Ovary (tissue), 9 donors: ENCODE results near the gene COL1A2. TPM values are rescaled to one million over a fixed set of nuclear protein-coding genes. Genes with fewer than 3 reads are reported as not detected.

Source experiments
- DNase-seq, 5 donors: peaks; one replicate each; pipeline ENCODE4 v3.0.0-alpha.2; 2019 to 2020
- H3K27ac ChIP-seq, 2 donors: fragments of 200-600 bp; one replicate each; pipeline versions ENCODE4 v1.5.1 to v1.8.0; 2019 to 2022
- H3K27me3 ChIP-seq: fragments of 200-600 bp; one replicate; pipeline ENCODE4 v1.8.0; 2022
- H3K36me3 ChIP-seq: fragments of 200-600 bp; sonication (generic); one replicate; pipeline ENCODE4 v1.5.1; 2019
- H3K4me1 ChIP-seq: one replicate; pipeline ENCODE4 v1.8.1; 2013; ENCODE audit warnings: mild to moderate bottlenecking, moderate library complexity; ENCODE audit not compliant: insufficient read depth
- H3K4me3 ChIP-seq: fragments of 200-600 bp; sonication (generic); one replicate; pipeline ENCODE4 v1.5.1; 2017
- H3K9me3 ChIP-seq, 2 donors: fragments of 200-600 bp in 1 of 2; sonication (generic) in 1 of 2; one replicate each; pipeline versions ENCODE4 v1.5.1 to v1.8.1; 2013 to 2019; ENCODE audit warnings: mild to moderate bottlenecking in 1 of 2, moderate library complexity in 1 of 2
- CTCF ChIP-seq, 3 donors: fragments of 450-650 bp in 2 of 3; fragments of 200-600 bp in 1 of 3; IDR thresholded peaks; one replicate each; pipeline versions ENCODE4 v1.5.1 to v1.8.0; 2016 to 2022; ENCODE audit warnings: antibody characterized with exemption in 3 of 3, mild to moderate bottlenecking in 1 of 3
- EP300 ChIP-seq: sonication (generic); formaldehyde crosslinking; IDR thresholded peaks from one replicate; pipeline ENCODE4 v1.6.1; 2017; ENCODE audit warnings: antibody characterized with exemption
- POLR2A ChIP-seq: fragments of 450-650 bp; IDR thresholded peaks from one replicate; pipeline ENCODE4 v1.6.1; 2017; ENCODE audit warnings: antibody characterized with exemption, mild to moderate bottlenecking, moderate library complexity
- WGBS, 3 donors: extraction: QIAGEN DNeasy Blood & Tissue Kit in 1 of 3; methylation state at CpG; one replicate each; pipeline versions ENCODE4 v1.1.5 to v1.1.7; 2013 to 2017; 5-methylcytosine and 5-hydroxymethylcytosine counted together
- intact Hi-C, 4 donors: fragments of 100-400 bp; cut with DNase I; formaldehyde crosslinking; loops; one replicate each; pipeline versions ENCODE4 v1.11.0 to v1.15.1; 2022 to 2023
- polyA plus RNA-seq, 2 donors: library from polyadenylated mRNA; stranded (reverse); fragments of 200-250 nt in 1 of 2; fragments of 350-450 nt in 1 of 2; fragmentation: Illumina TruSeq in 1 of 2; extraction: RNeasy Lipid Tissue Mini Kit (QIAGEN cat#74804) in 1 of 2; gene quantifications; one replicate each; pipeline ENCODE4 v1.2.3, GENCODE V29; 2013 to 2014
- total RNA-seq, 7 donors: library from RNA; depleted of rRNA in 2 of 7; stranded (reverse); fragments of >200 nt in 2 of 7; fragmentation: NEBNext Ultra II Directional in 3 of 7; extraction: Animal tissue kit (Norgen Biotek cat#: 25700) in 3 of 7; gene quantifications; one replicate each; pipeline versions ENCODE4 v1.1.0 to v1.2.4, GENCODE V29; 2016 to 2023
- donor health status: DM: no; HTN: no; CAD: no; lungs with moderate emphysema.
- donor health status: DM: no; HTN: no; CAD: no.
- donor health status: Bipolar disorder and iron deficiency.
- donor health status: DM: yes; HTN: yes; CAD: no.
- donor health status: DM: no; HTN: no; CAD: no.
- donor health status: DM: yes; HTN: yes; CAD: no.

The COL1A2 gene
- total and polyA plus RNA-seq, 9 donors = 133 to 2,370 (median 497) TPM

GRCh38 chr7:94420328-94420727, 25.6 kb downstream of the COL1A2 start:
- TF ChIP-seq CTCF (IDR thresholded peaks at IDR 0.05) = no peak
- TF ChIP-seq EP300 = no peak
- no peak for TF ChIP-seq POLR2A
- 41 to 49% (median 48%) methylated on average over 6 of the region's 6 CpGs for whole genome bisulfite sequencing, 3 donors

GRCh38 chr7:94421681-94422080, 27.0 kb downstream of the COL1A2 start:
- H3K36me3 ChIP-seq = no peaks in the 10 kb centered on the region
- TF ChIP-seq CTCF (IDR thresholded peaks at IDR 0.05) (no peak), EP300 (no peak), POLR2A (no peak)
- no peak for DNase-seq
- H3K4me3 ChIP-seq = no peak overlapping the region
- no peak overlapping the region for H3K27ac ChIP-seq
- intact Hi-C loops = no loop called here
- no peaks in the 10 kb centered on the region for H3K9me3 ChIP-seq
- no peaks in the 10 kb centered on the region for H3K27me3 ChIP-seq
- peaks cover 1% of the 10 kb centered on the region for H3K4me1 ChIP-seq
- 39 to 48% (median 48%) methylated on average over 3 of the region's 3 CpGs for WGBS, 3 donors

More at GRCh38 chr7:94420328-94420727, 25.6 kb downstream of the COL1A2 start:
- Histone ChIP-seq H3K4me1 (peaks cover 1% of the 10 kb centered on the region), H3K9me3 (no peaks in the 10 kb centered on the region), H3K27me3 (no peaks in the 10 kb centered on the region), H3K4me3 (no peak overlapping the region), H3K36me3 (no peaks in the 10 kb centered on the region), H3K27ac (peak overlapping the region in 1 of 2 donors; percentile 16)
- intact Hi-C loops = no loop called here
- no peak for DNase-seq

GRCh38 chr7:94422136-94422535, 27.4 kb downstream of the COL1A2 start:
- 30 to 35% (median 30%) methylated on average over 1 of the region's 1 CpG for WGBS, 3 donors
- Histone ChIP-seq H3K4me1 (peaks cover 1% of the 10 kb centered on the region), H3K9me3 (no peaks in the 10 kb centered on the region), H3K4me3 (no peak overlapping the region), H3K27ac (peak overlapping the region in 1 of 2 donors; percentile 13), H3K27me3 (no peaks in the 10 kb centered on the region), H3K36me3 (no peaks in the 10 kb centered on the region)
- intact Hi-C loops = no loop called here
- no peak for DNase-seq
- TF ChIP-seq POLR2A (no peak), EP300 (no peak), CTCF (IDR thresholded peaks at IDR 0.05) (no peak)

GRCh38 chr7:94422827-94423460, 28.2 kb downstream of the COL1A2 start:
- intact Hi-C loops = no loop called here
- Histone ChIP-seq H3K36me3 (no peaks in the 10 kb centered on the region), H3K4me1 (no peaks in the 10 kb centered on the region), H3K27me3 (no peaks in the 10 kb centered on the region), H3K4me3 (no peak overlapping the region), H3K9me3 (no peaks in the 10 kb centered on the region), H3K27ac (peak overlapping the region in 1 of 2 donors; percentile 13)
- no peak for TF ChIP-seq POLR2A
- no peak for TF ChIP-seq EP300
- TF ChIP-seq CTCF (IDR thresholded peaks at IDR 0.05) = no peak
- DNase-seq = no peak
- WGBS, 3 donors = 68 to 73% (median 68%) methylated on average over 5 of the region's 5 CpGs
